ENCODE data around the gene MACF1. TPM values are rescaled to one million over a fixed set of nuclear protein-coding genes. Genes with fewer than 3 reads are reported as not detected.

Gene MACF1
- total and polyA plus RNA-seq, 10 donors: 50.8 to 641 (median 414) TPM

DNA sequence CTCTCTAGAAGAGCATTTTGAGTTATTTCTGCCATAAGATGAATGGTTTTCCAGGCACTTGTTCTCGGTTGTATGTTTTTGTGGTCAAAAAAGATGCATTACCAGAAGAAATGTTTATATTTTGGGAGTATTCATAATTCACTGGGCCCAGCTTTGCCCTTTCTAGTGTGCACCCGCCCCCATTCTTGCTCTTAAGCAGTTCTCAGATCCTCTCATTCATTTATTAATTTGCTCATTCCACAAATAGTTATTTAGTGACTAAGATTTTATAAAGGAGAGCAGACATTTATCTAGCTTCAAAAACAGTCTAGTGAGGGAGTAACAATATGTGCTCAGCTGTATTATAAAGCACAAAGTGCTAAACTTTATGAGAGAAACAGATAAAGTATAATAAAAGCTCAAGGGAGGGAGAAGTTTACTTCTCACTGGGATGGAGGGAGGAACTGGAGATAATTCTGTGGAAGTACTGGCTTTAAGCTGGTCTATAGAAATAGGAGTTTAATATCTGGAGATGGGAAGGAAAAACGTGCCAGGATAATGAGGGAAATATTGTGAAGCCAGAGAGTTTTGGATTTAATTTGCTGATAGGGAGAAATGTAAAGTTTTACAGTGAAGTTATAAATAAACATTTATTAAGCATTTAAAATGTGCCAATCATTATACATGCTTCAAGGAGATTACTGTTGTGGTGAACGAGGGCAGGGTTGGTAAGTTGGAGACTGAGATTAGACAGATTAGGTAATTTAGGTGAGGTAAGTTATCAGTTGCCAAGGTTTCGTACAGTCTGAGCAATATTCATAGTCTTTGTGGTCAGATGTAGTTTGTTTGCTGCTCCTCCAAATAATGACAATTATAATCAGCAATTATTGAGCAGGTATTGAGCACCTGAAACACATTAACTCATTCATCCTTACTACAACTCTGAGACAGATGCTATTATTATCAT is 9.1 kb upstream of the MACF1 start:
- no peak overlapping the region for H3K4me3 ChIP-seq
- whole genome bisulfite sequencing, 5 donors: 43 to 49% (median 47%) methylated on average over 5 of the region's 5 CpGs
- no peak for DNase-seq
- no peaks in the 10 kb centered on the region for H3K27me3 ChIP-seq (replicated peaks in 1 of 7)
- peaks cover 56 to 90% (median 78%) of the 10 kb centered on the region in 6 donors for H3K4me1 ChIP-seq
- intact Hi-C loops (cut with DNase I; ENCODE audit: low total_unique reads): no loop called here
- H3K27ac ChIP-seq: peak overlapping the region; percentile 72 to 91 (median 81)
- TF ChIP-seq, protein P1, sequence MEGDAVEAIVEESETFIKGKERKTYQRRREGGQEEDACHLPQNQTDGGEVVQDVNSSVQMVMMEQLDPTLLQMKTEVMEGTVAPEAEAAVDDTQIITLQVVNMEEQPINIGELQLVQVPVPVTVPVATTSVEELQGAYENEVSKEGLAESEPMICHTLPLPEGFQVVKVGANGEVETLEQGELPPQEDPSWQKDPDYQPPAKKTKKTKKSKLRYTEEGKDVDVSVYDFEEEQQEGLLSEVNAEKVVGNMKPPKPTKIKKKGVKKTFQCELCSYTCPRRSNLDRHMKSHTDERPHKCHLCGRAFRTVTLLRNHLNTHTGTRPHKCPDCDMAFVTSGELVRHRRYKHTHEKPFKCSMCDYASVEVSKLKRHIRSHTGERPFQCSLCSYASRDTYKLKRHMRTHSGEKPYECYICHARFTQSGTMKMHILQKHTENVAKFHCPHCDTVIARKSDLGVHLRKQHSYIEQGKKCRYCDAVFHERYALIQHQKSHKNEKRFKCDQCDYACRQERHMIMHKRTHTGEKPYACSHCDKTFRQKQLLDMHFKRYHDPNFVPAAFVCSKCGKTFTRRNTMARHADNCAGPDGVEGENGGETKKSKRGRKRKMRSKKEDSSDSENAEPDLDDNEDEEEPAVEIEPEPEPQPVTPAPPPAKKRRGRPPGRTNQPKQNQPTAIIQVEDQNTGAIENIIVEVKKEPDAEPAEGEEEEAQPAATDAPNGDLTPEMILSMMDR (IDR thresholded peaks at IDR 0.05 in 8 of 11, conservative IDR thresholded peaks at IDR 0.05 in 3 of 11): no peak
- TF ChIP-seq POLR2AphosphoS5 (IDR thresholded peaks at IDR 0.05): no peak
- no peak for TF ChIP-seq POLR2A (IDR thresholded peaks at IDR 0.05)
- no peaks in the 10 kb centered on the region for H3K36me3 ChIP-seq
- H3K9me3 ChIP-seq: no peaks in the 10 kb centered on the region

DNA sequence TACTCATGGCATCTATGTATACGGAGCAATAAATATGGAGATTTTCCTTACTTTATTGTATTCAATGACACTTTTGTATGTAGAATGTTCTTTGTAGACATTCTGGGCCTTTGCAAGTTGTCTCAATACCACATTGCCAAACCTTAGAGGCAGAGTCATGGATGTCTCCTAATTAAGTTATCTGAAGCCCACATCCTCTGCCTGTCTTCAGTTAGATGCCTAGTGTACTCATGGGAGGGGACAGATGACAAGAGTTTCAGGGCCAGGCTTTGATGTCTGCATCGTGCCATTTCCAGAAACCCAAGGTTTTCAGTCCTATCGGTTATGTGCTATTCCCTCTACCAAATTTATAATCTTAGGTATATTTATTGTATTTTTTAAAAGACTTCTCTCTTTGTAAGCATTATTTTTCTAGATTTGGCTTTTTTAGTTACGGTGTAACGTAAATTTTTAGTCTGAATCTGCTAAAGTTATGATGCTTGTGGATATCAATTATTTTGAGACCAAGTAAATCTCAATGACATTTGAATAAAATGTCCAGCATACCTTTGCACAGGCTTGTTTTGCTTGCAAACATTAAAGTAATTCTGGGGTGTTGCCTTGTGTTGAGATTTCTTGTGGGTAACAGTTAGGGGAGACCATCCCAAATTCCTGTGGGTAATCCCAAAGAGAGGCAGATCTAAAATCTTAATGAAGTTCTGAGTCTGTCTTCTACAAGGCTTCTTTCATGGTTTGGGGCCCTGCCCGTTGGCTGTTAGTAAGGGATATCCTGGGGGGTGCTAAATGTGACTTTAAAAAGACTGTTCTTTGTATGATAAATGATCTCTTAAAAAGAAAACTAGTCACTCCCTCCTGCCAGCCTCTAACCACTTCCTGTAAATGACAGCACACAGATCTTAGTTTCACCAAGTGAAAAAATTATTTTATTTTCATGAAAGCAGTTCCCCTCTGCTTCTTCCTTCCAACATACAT is 8.0 kb upstream of the MACF1 start:
- no peaks in the 10 kb centered on the region for H3K27me3 ChIP-seq (replicated peaks in 1 of 7)
- no peaks in the 10 kb centered on the region for H3K9me3 ChIP-seq
- H3K27ac ChIP-seq: peak overlapping the region; percentile 72 to 91 (median 81)
- peak overlapping the region in 1 of 8 donors; percentile 16 for H3K4me3 ChIP-seq
- intact Hi-C loops (cut with DNase I; ENCODE audit: low total_unique reads): no loop called here
- TF ChIP-seq, protein P1 (IDR thresholded peaks at IDR 0.05 in 8 of 11, conservative IDR thresholded peaks at IDR 0.05 in 3 of 11): no peak
- TF ChIP-seq POLR2A (IDR thresholded peaks at IDR 0.05): no peak
- no peak for TF ChIP-seq POLR2AphosphoS5 (IDR thresholded peaks at IDR 0.05)
- no peak for DNase-seq
- WGBS, 5 donors: 25 to 39% (median 31%) methylated on average over 6 of the region's 6 CpGs
- H3K36me3 ChIP-seq: no peaks in the 10 kb centered on the region
- H3K4me1 ChIP-seq: peaks cover 53 to 96% (median 76%) of the 10 kb centered on the region in 6 donors

DNA sequence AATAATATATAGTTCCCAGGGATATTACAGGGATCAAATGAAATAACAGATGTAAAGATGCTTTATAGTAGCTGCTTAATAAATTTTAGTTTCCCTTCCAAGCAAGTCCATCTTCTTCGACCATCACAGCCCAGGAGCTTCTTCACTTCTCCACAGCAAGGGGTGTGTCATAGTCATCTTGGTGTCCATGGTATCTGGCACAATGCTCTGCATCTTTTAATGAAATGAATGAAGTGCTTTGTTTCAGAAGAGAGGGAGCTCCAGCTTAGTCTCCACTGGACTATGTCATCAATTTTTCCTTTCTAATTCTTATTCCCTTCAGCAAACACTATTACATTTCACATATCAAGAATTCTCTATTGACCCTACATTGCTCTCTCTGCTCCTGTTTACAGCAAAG is 4.9 kb upstream of the MACF1 start:
- 86 to 97% (median 89%) methylated on average over 1 of the region's 1 CpG for WGBS, 5 donors
- peak overlapping the region in 7 of 8 donors; percentile 7 to 83 (median 19) for H3K27ac ChIP-seq
- H3K27me3 ChIP-seq (replicated peaks in 1 of 7): no peaks in the 10 kb centered on the region
- peaks cover 39 to 85% (median 57%) of the 10 kb centered on the region in 6 donors for H3K4me1 ChIP-seq
- H3K4me3 ChIP-seq: no peak overlapping the region
- H3K36me3 ChIP-seq: no peaks in the 10 kb centered on the region
- DNase-seq: no peak
- intact Hi-C loops (cut with DNase I; ENCODE audit: low total_unique reads): no loop called here
- TF ChIP-seq POLR2AphosphoS5 (IDR thresholded peaks at IDR 0.05) (no peak), POLR2A (IDR thresholded peaks at IDR 0.05) (no peak)
- TF ChIP-seq, protein P1 (IDR thresholded peaks at IDR 0.05 in 8 of 11, conservative IDR thresholded peaks at IDR 0.05 in 3 of 11): no peak
- H3K9me3 ChIP-seq: no peaks in the 10 kb centered on the region

Measured in spleen (tissue), 11 donors.